HG02885 (cell line): ENCODE measurements around the gene PTH2.
"Not testable (repeated sequence)": the region's sequence is repeated elsewhere in the genome, so short reads cannot be mapped to it uniquely, and the experiment has no call there.

Experiments used
- ATAC-seq: cut with Tn5 transposase; IDR thresholded peaks from one replicate; pipeline ENCODE4 v1.9.1; 2021; ENCODE audit warnings: mild to moderate bottlenecking; ENCODE audit not compliant: unreplicated experiment, poor library complexity

The PTH2 gene

DNA sequence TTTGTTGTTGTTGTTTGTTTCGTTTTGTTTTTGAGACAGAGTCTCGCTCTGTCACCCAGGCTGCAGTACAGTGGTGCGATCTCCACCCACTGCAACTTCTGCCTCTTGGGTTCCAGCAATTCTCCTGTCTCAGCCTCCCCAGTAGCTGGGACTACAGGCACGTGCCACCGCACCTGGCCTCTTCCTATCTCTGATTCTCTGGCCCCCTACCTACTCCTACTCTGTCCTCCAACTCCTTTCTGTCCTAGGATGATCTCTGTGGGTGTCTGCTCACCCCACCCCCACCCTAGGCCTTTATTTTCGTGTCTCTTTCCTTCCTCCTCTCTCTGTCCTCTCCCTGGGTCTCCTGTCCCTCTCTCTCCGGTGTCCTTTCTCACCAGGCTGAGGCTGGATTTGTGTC is 27.2 kb upstream of the PTH2 start:
- ATAC-seq: no peak

GRCh38 chr19:49448432-49448786 is 25.2 kb upstream of the PTH2 start:
- ATAC-seq: no peak

DNA sequence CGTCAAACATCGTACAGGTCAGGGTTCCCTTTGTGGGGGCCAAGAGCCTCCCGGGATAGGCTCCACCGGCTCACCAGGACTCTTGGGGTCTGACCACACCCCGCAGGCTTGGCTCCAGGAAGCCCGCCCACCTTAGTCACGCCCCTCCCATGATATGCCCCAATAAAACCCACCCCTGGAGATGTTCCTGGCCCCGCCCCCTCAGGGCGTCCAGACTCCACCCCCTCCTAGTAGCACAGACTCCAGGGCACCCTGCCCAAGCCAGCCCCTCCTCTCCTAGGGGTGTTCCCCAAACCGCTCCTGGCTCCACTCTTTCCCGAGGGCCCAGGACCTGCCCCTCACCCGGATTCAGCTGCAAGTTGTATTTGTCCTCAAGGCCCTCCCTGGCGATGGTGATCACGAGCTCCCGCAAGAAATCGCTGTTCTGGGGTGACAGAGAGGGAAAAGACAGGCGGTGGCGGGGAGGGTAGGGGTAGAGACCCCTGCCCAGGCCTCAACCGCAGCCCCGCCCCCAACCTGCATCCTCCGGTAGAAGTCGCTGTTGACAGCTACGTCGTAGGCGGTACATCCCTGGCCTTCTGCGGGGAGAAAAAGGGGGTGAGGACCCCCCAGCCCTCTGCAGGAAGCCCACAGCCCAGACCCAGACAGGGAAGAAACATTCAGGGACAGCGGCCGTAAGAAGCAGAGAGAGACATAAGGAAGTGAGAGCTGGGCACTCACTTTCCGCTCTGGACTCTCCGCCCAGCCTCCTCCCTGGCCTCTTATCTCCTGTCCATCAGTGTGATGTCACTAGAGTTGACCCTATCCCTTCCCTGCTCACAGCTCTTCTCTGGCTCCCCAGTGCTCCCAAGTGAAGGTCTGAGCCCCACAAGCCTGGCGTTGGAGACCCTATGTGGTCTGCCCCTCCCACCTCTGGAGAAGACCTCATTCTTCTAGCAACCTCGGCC is 24.5 kb upstream of the PTH2 start:
- no peak for ATAC-seq

DNA sequence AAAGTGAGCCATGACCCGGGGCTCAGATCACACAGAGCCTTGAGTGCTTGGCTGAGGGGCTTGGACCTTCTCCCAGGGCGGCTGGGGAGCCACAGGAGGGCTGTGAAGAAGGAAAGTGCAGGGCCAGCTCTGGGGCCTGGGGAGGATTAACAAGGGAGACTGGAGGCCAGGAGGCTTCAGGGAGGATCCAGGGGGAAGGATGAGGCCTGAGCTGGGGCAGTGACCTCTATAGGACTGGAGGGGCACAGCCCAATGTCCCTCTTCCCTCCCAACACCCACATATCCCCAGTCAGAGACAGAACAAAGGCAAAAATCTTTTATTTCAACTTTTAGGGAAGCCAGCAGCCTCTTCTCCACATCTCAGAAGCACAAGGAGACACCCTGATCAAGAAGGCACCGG is 22.8 kb upstream of the PTH2 start:
- no peak for ATAC-seq

DNA sequence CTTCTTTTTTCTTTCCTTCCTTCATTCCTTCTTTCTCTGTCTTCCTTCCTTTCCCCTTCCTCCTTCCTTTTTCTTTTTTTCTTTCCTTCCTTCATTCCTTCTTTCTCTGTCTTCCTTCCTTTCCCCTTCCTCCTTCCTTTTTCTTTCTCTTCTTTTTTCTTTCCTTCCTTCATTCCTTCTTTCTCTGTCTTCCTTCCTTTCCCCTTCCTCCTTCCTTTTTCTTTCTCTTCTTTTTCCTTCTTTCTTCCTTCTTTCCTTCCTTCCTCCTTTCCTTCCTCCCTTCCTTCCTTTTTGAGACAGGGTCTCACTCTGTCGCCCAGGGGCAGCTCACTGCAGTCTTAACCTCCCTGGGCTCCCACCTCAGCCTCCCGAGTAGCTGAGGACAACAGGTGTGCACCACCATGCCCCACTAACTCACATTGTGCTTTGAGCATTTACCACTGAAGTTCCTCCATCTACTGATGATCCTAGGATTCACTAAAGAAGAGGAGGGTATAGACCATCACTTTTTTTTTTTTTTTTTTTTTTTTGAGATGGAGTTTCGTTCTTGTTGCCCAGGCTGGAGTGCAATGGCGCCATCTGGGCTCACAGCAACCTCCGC is 21.0 kb upstream of the PTH2 start:
- ATAC-seq: not testable (repeated sequence)

GRCh38 chr19:49443366-49444099 is 20.3 kb upstream of the PTH2 start:
- peak; percentile 84 for ATAC-seq

DNA sequence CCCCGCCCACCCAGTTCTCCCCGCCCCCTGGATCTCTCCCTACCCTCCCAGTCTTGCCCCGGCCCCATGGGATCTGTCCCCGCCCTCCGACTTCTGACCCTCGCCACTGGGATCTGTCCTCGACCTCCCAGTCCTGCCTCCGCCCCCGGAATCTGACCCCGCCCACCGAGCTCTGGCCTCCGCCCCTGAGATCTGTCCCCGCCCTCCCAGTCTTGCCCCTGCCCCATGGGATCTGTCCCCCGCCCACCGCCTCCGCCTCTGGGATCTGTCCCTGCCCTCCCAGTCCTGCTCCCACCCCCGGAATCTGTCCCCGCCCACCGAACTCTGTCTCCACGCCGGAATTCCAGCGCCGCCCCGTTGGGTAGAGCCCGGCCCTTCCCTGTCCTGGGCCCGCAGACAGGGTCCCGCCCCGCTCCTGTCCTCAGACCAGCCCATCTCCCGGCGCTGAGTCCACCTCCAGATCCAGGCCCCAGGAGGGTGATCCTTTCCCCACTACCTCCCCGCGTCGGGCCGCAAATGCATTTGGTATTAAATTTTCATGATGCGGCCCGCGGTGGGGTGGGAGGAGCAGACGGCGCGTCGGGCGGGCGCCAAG is 19.6 kb upstream of the PTH2 start:
- ATAC-seq: peak; percentile 25

DNA sequence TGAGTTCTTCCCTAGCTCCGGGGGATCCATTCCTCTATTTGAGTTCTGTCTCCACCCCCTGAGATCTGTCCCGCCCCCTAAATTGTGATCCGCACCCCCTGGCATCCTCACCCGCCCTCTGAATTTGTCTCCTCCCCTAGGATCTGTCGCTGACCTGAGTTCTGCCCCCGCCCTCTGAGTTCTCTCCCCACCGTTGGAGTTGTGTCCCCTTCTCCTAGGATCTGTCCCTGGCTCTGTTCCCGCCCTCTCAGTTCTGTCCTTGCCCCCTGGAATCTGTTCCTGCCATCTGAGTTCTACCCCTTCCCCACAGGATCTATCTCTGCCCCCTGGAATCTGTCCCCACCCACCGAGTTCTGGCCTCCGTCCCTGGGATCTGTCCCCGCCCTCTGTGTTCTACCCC is 19.1 kb upstream of the PTH2 start:
- no peak for ATAC-seq

- ATAC-seq: no peak
These were observed 18.7 kb upstream of the PTH2 start for GRCh38 chr19:49441960-49442350.

DNA sequence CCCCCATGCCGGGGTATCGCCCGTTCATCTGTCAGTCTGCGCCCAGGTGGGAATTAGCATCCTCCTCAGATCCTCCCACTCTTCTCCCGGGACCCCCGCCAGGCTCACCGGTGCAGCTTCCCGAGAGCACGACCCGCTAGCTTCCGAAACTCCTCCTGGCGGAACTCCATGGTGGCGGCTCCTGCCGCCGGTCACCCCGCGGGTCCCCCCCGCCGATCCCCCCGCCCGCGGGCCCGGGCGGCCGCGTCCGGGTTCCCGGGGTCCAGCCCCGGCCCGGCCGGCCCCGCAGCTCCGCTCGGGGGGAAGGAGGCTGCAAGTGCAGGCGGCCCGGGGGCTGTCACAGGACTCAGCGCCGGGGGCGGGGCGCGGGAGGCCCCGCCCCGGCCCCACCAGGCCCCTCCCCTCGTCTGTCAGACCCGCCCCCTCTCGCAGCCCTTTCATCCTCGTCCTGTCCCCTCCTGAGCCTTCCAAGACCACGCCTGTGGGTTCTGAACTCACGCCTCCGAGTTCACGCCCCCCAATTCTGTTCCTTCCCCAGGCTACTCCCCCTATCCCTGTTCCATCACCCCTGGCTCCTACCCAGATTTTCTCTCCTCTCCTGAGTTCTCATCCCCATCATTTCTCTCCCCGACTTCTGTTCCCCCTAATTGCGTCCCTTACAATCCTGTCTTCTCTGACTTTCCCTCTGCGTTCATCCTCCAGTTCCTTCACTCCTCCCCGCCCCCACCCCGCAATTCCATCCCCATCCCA is 18.1 kb upstream of the PTH2 start, which contains the start of gene SLC17A7:
TSS of gene SLC17A7 (minus strand) at position 318 of the 750 bp plus-strand sequence. CDS start at position 170, 148 bp downstream.
- no peak for ATAC-seq

DNA sequence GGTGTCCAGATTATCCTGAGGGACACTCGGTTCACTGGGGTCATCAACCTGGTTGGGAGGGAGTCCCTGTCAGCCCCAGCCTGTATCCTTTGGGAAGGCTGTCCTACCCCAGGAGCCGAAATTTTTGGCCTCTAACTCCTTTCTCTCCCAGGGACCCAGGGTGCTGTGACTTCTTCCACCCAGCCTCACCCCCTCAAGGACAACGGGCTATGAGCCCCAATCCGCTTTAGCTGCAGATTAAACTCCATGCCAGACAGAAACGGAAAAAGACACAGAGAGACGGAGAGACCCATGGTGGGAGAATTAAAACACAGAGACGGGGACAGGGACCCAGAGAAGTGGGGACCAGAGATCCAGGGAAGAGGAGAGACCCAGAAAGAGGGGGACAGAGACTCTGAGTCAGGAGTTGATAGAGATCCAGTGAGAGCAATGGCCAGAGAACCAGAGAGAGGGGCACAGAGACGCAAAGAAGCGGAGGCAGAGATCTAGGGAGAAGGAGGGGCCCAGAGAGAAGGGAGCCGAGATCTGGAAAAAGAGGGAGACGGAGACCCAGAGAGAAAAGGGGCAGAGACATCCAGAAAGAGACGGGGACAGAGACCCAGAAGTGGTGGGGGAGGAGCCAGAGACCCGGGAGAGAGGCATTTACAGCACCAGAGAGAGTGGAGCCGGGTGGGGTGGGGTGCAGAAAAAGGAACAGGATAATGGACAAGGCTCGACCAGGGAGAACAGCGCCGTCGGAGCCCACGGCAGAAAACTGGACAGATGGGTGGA is 17.4 kb upstream of the PTH2 start:
- ATAC-seq: no peak

DNA sequence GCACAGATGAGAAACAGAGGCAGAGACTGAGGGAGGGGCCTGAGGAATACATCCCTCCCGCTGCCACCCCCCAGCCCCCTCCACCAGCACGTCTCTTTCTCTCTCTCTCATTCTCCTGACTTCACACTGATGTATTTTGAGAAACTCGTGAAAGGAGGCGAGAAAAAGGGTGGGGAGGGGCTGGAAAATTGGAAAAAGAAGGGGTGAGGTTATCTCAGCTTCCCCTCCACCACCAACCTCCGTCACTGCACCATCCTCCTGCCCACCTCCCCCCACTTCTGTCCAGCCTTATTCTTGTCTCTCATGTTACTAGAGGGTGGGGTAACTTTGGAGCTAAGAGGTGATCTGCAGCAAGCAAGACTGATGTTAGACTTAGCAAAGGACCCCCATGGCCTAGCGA is 16.6 kb upstream of the PTH2 start:
- no peak for ATAC-seq

GRCh38 chr19:49438261-49438660 is 15.0 kb upstream of the PTH2 start:
- no peak for ATAC-seq

DNA sequence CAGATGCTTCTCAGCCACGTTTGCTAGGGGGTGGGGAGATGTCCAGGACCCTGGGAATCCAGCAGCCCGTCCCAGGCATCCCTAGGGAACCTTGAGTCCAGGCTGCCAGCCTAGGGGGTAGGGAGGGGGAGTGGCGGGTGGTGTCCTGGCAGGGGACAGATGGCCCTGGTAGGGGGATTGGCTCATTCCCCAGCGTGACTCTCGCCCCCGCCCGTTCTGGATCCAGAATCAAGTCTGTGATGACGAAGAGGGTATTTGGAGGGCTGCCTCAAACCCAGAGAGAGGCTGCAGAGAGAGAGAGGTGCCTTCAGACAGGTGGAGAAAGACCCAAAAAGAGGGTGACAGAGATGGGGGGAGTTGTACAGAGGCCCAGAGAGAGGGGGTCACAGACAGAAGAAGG is 14.0 kb upstream of the PTH2 start:
- no peak for ATAC-seq

GRCh38 chr19:49436381-49437017 is 13.3 kb upstream of the PTH2 start:
- ATAC-seq: no peak

- ATAC-seq: no peak
These were observed 12.4 kb upstream of the PTH2 start for GRCh38 chr19:49435670-49436069.

DNA sequence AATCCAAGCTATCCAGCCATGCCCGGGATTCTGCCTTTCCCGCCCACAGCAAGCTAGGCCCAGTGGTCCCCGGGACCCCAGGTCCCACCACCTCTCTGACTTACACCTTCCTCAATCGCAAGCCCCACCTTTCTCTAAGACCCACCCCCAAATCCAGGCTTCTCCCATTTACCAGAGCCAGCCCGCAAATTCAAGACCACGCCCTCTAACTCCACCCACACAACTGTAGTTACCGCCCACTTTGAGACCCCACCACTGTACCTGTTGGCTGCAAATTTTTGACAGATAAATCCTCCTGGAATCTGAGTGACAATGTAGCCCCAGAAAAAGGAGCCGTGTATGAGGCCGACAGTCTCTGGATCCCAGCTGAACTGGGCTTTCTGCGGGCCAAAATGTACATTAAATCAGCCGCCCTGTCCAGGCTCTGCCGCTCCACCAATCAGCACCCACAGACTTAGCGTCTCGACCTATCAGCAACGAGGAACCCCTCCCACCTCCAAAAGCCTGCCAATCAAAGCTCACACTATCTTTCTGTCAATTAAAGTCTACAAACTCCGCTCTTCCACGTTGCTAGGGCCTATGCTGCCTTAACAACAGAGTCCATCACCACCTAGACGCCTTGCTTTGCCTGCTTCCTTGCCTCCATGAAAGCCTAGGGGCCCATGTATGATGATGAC is 11.8 kb upstream of the PTH2 start:
- ATAC-seq: no peak

DNA sequence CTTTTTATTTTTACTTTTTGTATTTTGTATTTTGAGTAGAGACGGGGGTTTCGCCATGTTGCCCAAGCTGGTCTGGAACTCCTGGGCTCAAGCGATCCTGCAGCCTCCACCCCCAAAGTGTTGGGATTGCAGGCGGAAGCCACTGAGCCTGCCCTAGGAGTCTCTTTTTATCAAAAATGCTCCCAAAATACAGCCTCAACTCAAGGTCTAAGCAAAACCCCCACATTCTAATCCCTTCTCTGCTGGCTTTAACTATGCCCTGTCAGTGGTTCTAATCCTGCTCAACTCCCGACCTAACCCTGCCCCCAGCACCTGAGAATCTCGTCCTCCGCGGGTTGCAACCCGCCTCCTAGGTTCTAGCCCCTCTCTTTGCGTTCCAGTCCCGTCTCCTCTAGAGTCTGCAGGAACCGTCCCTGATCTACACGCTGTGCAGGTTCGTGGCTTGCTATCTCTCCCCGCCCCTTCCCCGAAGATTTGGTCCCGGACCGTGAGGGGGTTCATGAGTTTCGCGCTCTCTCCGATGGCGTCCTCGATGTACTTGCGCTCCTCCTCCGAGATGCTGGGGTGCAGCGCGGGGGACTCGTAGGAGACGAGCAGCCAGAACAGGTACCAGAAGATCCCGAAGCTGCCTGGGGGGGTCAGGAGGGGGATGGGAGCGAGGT is 10.1 kb upstream of the PTH2 start:
- ATAC-seq: no peak
